ENCODE measurements around the gene FAM219A.

Gene FAM219A

DNA sequence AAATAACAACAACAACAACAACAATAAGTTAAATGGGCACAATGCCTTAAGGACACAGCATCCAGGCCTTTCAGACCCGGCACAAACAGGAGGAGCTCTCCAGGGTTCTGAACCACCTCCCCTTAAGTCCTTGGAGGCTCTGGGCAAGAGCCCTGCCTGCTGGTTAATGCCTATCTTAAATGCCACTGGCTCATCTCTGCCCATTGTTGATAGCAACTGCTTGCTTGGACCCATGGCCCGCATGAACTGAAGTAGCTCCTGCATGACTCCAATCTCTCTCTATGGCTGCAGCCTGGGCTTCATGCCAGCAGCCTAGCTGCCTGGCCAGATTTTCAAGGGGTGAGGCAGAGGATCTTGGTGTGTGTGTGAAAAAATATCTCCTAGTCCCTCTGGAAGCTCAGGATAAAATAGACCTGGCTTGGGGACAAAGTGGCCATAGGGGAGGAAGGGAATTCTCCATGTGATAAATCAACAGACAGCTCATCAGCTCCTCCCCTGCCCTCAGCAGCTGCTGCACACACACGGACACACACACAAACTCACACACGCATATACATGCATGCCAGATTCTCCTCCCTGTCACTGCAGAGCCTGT is 27.4 kb downstream of the FAM219A start:
- Histone ChIP-seq H3K27me3 (ENCODE audit: insufficient read depth, low read length) (no peaks in the 10 kb centered on the region), H3K36me3 (ENCODE audit: insufficient read depth, low read length) (peaks cover 12% of the 10 kb centered on the region), H3K4me3 (ENCODE audit: low read length) (no peak overlapping the region), H3K9me3 (ENCODE audit: low read length) (no peaks in the 10 kb centered on the region), H2AFZ (ENCODE audit: low read depth, low read length) (no peak overlapping the region), H3K4me1 (ENCODE audit: insufficient read depth, low read length) (peaks cover 7% of the 10 kb centered on the region)

DNA sequence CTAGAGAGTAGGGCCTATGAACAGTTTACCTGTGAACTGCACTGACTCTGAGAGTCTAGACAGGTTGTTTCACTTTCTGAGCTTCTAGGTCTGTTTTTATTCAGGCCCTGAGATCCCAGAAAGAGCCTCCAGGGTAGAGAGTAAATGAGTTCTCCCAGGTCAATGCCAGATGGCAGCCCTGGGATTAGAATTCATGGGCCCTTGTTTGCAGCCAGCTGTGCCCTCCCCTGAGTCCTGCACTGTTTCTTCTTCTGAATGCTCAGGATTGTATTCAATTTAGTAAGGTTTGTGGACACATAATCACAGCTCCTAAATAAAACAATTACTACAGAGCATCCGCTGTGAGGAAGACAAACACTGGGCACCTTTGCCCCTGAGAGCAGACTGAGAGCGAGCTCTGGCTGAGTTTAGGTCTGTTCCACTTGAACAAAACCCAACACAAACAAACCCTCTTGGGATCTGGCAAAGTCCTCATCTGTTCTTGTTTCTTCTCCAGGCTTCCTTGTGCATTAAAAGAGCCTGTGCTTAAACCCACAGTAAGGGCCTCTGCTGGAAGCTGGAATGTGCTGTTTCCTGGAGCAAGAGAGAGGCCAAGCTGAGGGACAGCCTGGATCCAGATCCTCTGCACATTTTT is 29.9 kb downstream of the FAM219A start:
- Histone ChIP-seq H2AFZ (ENCODE audit: low read depth, low read length) (no peak overlapping the region), H3K4me1 (ENCODE audit: insufficient read depth, low read length) (peaks cover 7% of the 10 kb centered on the region), H3K4me3 (ENCODE audit: low read length) (no peak overlapping the region), H3K36me3 (ENCODE audit: insufficient read depth, low read length) (peaks cover 12% of the 10 kb centered on the region), H3K27me3 (ENCODE audit: insufficient read depth, low read length) (no peaks in the 10 kb centered on the region), H3K9me3 (ENCODE audit: low read length) (no peaks in the 10 kb centered on the region)

GRCh38 chr9:34426347-34427074 is 31.9 kb downstream of the FAM219A start:
- Histone ChIP-seq H3K27me3 (ENCODE audit: insufficient read depth, low read length) (no peaks in the 10 kb centered on the region), H2AFZ (ENCODE audit: low read depth, low read length) (no peak overlapping the region), H3K4me1 (ENCODE audit: insufficient read depth, low read length) (peaks cover 7% of the 10 kb centered on the region), H3K36me3 (ENCODE audit: insufficient read depth, low read length) (peaks cover 12% of the 10 kb centered on the region), H3K4me3 (ENCODE audit: low read length) (no peak overlapping the region), H3K9me3 (ENCODE audit: low read length) (no peaks in the 10 kb centered on the region)

DNA sequence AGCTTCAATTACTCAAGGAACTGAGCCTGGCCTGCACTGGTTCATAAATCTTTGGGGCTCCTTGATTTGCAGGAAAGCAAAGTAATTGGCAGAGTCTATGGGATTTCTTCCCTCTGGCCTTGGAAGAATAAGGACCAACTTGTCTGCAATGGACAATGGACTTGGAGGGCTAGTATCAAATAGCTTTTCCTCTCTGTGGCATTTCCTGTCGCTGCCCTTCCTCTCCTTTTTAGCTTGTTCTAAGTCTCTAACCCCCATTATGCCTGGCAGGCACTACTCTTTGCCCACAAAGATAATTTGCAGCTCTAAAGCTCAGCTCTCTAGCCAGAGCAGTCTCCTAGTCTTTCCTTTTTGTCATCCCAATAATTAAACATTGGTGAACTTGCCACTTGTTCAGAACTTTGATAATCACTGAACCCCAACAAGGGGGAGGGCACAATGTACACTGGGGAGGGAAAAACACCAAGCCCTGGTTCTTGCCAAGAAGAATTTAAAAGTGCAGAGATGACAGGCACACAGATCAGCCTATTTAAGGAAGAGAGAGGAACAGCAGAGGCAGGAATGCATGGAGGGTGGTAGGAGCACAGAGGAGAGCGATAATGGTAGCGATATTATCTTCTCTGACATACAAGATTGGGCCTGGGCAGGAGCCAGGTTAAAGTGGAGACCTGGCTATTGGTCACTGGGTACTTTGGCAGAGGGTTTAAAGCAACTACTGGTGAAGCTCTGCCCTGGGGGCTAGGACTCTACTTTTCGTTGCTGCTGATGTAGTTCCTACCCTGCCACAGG is 38.5 kb downstream of the FAM219A start:
- Histone ChIP-seq H2AFZ (ENCODE audit: low read depth, low read length) (no peak overlapping the region), H3K4me3 (ENCODE audit: low read length) (no peak overlapping the region), H3K36me3 (ENCODE audit: insufficient read depth, low read length) (no peaks in the 10 kb centered on the region), H3K27me3 (ENCODE audit: insufficient read depth, low read length) (no peaks in the 10 kb centered on the region), H3K9me3 (ENCODE audit: low read length) (no peaks in the 10 kb centered on the region), H3K4me1 (ENCODE audit: insufficient read depth, low read length) (no peaks in the 10 kb centered on the region)

DNA sequence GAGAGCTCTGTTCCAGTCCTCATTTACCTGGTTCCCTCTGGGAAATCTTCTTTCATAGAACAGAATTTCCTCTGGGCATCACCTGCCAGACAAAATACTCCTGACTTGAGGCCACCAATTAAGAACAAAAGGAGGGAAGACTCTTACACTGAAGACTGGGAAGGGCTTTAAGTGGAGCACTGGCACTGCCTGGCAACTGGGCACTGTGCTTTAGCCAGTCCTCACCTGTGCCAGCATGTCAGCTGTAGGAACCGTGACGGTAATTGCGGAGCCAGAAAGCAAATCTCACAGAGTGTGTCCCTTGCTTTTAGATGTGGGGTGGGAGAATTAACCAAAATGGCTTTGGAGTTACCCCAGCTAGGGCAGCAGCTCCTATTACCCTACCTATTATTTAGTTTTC is 40.6 kb downstream of the FAM219A start:
- Histone ChIP-seq H3K4me3 (ENCODE audit: low read length) (no peak overlapping the region), H3K4me1 (ENCODE audit: insufficient read depth, low read length) (no peaks in the 10 kb centered on the region), H3K9me3 (ENCODE audit: low read length) (no peaks in the 10 kb centered on the region), H2AFZ (ENCODE audit: low read depth, low read length) (no peak overlapping the region), H3K27me3 (ENCODE audit: insufficient read depth, low read length) (no peaks in the 10 kb centered on the region), H3K36me3 (ENCODE audit: insufficient read depth, low read length) (no peaks in the 10 kb centered on the region)

DNA sequence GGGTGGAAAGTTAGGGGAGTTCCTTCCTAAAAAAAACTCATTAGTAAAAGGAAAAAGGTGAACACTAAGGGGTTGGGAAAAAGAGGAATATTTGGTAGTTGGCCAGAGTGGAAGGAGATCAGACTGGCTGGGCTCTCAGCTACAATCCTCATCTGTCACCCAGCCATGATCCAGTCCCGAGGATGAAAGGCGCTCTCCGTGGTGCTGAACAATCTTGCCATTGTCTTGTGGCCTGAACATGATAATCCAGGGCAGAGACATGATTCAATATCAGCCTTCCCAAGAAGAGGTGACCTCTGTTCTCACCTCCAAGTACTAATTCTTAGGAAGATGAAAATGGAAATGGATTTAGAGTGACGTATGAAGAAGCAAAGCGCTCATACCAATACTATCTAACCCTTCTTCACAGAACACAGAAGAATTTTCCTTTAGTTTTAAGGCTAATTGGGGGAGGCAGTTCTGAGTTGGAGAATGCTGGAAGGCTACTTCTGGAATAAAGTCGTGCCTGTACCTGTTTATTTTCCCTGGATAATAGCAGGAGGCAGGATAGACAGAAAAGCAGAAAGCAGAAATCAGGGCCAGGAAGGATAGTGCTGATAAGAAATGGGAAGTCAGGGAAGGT is 45.0 kb downstream of the FAM219A start:
- Histone ChIP-seq H3K9me3 (ENCODE audit: low read length) (no peaks in the 10 kb centered on the region), H3K4me1 (ENCODE audit: insufficient read depth, low read length) (no peaks in the 10 kb centered on the region), H3K36me3 (ENCODE audit: insufficient read depth, low read length) (peaks cover 2% of the 10 kb centered on the region), H3K27me3 (ENCODE audit: insufficient read depth, low read length) (no peaks in the 10 kb centered on the region), H3K4me3 (ENCODE audit: low read length) (no peak overlapping the region), H2AFZ (ENCODE audit: low read depth, low read length) (no peak overlapping the region)

DNA sequence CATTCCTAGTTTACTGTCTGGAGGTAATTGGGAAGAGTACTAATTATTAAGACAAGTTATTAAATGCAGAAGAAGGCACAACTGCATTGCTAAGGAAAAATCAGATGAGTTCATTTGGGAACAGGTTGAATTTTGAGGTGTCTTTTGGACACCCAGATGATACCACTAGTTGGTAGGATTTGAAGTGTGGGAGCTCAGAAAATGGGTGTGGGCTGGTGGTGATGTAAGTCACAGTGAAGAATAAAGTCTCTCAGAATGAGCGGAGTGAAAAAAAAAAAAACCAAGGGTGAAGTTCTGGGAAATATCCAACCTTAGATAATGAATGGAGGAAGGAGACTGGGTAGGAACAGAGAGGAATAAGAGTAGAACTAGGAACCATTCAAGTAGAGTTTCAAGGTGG is 46.0 kb downstream of the FAM219A start:
- Histone ChIP-seq H2AFZ (ENCODE audit: low read depth, low read length) (no peak overlapping the region), H3K9me3 (ENCODE audit: low read length) (no peaks in the 10 kb centered on the region), H3K4me1 (ENCODE audit: insufficient read depth, low read length) (no peaks in the 10 kb centered on the region), H3K36me3 (ENCODE audit: insufficient read depth, low read length) (peaks cover 2% of the 10 kb centered on the region), H3K4me3 (ENCODE audit: low read length) (no peak overlapping the region), H3K27me3 (ENCODE audit: insufficient read depth, low read length) (no peaks in the 10 kb centered on the region)

DNA sequence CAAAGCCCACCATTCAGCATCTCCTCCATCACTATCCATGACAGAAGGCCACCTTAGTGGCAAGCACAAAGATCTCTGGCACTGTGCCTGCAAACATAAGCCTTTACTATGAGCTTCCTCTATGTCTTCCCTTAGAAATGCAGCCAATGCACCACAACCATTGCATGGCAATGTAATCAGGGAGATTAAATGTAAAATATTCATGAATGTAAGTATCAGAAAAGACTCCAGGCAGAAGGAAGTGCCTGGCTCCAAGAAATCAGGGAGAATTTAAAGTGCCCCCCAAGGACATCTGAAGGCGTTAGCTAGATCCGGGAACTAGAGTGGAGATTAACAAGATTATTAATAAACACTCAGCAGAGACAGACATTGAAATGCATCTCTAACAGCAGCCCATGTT is 49.2 kb downstream of the FAM219A start:
- Histone ChIP-seq H3K27me3 (ENCODE audit: insufficient read depth, low read length) (no peaks in the 10 kb centered on the region), H3K4me3 (ENCODE audit: low read length) (no peak overlapping the region), H2AFZ (ENCODE audit: low read depth, low read length) (no peak overlapping the region), H3K9me3 (ENCODE audit: low read length) (no peaks in the 10 kb centered on the region), H3K4me1 (ENCODE audit: insufficient read depth, low read length) (no peaks in the 10 kb centered on the region), H3K36me3 (ENCODE audit: insufficient read depth, low read length) (peaks cover 17% of the 10 kb centered on the region)

DNA sequence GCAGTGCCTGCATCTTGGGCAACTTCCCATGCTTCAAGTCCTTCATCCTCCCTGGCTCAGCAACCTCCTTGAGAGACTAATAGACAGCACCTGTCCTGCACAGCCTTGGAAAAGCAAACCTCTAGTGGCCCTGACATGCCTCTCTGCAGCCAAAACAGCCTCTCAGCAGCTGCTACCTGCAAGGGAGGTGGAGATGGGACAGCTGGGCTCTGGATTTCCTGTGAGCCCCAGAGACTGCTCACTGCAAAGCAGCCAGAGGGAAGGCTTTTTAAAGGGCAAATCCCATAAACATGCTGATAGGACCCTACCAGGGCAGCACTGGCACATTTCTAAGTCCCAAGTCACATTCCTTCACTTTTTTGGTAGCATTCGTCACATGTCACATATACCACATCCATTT is 50.2 kb downstream of the FAM219A start:
- Histone ChIP-seq H3K4me3 (ENCODE audit: low read length) (no peak overlapping the region), H3K4me1 (ENCODE audit: insufficient read depth, low read length) (no peaks in the 10 kb centered on the region), H3K9me3 (ENCODE audit: low read length) (no peaks in the 10 kb centered on the region), H2AFZ (ENCODE audit: low read depth, low read length) (no peak overlapping the region), H3K36me3 (ENCODE audit: insufficient read depth, low read length) (peaks cover 23% of the 10 kb centered on the region), H3K27me3 (ENCODE audit: insufficient read depth, low read length) (no peaks in the 10 kb centered on the region)

- Histone ChIP-seq H3K4me3 (ENCODE audit: low read length) (no peak overlapping the region), H3K4me1 (ENCODE audit: insufficient read depth, low read length) (no peaks in the 10 kb centered on the region), H3K27me3 (ENCODE audit: insufficient read depth, low read length) (no peaks in the 10 kb centered on the region), H3K9me3 (ENCODE audit: low read length) (no peaks in the 10 kb centered on the region), H2AFZ (ENCODE audit: low read depth, low read length) (no peak overlapping the region), H3K36me3 (ENCODE audit: insufficient read depth, low read length) (peaks cover 41% of the 10 kb centered on the region)
These were observed 52.2 kb downstream of the FAM219A start for GRCh38 chr9:34406219-34406618.

DNA sequence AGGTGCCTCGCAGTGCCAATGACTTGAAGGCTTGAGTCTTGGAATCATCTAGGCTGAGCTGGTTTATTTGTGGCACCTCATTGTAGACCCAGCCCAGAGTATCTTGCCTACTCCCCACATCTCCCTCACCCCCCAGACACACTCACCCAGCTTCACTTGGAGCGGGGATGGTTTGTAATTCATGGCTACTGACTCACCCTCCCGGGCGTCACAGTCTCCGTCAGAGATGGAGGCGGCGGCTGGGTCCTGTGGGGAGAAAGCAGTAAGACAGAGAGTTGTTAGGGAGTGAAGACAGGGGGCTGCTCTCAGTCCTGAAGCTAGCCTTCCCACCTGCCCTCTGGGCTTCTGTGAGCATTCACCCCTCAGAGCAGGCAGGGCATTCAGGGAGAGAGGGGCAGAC is 52.7 kb downstream of the FAM219A start:
- H3K4me3 ChIP-seq (ENCODE audit: low read length) = no peak overlapping the region
- H3K36me3 ChIP-seq (ENCODE audit: insufficient read depth, low read length) = peaks cover 46% of the 10 kb centered on the region
- no peak overlapping the region for H2AFZ ChIP-seq (ENCODE audit: low read depth, low read length)
- H3K27me3 ChIP-seq (ENCODE audit: insufficient read depth, low read length) = no peaks in the 10 kb centered on the region
- no peaks in the 10 kb centered on the region for H3K9me3 ChIP-seq (ENCODE audit: low read length)
- no peaks in the 10 kb centered on the region for H3K4me1 ChIP-seq (ENCODE audit: insufficient read depth, low read length)

GRCh38 chr9:34403554-34404380 is 54.6 kb downstream of the FAM219A start:
- Histone ChIP-seq H3K4me3 (ENCODE audit: low read length) (no peak overlapping the region), H3K9me3 (ENCODE audit: low read length) (no peaks in the 10 kb centered on the region), H3K36me3 (ENCODE audit: insufficient read depth, low read length) (peaks cover 62% of the 10 kb centered on the region), H2AFZ (ENCODE audit: low read depth, low read length) (no peak overlapping the region), H3K27me3 (ENCODE audit: insufficient read depth, low read length) (no peaks in the 10 kb centered on the region), H3K4me1 (ENCODE audit: insufficient read depth, low read length) (no peaks in the 10 kb centered on the region)

Measured in neuron (in vitro differentiated cells).